ENCODE measurements around the gene KLHL22. TPM values are rescaled to one million over a fixed set of nuclear protein-coding genes. Genes with fewer than 3 reads are reported as not detected.
"Not testable (repeated sequence)": the region's sequence is repeated elsewhere in the genome, so short reads cannot be mapped to it uniquely, and the experiment has no call there.

KLHL22 gene, protein sequence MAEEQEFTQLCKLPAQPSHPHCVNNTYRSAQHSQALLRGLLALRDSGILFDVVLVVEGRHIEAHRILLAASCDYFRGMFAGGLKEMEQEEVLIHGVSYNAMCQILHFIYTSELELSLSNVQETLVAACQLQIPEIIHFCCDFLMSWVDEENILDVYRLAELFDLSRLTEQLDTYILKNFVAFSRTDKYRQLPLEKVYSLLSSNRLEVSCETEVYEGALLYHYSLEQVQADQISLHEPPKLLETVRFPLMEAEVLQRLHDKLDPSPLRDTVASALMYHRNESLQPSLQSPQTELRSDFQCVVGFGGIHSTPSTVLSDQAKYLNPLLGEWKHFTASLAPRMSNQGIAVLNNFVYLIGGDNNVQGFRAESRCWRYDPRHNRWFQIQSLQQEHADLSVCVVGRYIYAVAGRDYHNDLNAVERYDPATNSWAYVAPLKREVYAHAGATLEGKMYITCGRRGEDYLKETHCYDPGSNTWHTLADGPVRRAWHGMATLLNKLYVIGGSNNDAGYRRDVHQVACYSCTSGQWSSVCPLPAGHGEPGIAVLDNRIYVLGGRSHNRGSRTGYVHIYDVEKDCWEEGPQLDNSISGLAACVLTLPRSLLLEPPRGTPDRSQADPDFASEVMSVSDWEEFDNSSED
- 10 to 100 TPM; 24.1 to 32.2 (median 28.4) TPM for total RNA-seq

DNA sequence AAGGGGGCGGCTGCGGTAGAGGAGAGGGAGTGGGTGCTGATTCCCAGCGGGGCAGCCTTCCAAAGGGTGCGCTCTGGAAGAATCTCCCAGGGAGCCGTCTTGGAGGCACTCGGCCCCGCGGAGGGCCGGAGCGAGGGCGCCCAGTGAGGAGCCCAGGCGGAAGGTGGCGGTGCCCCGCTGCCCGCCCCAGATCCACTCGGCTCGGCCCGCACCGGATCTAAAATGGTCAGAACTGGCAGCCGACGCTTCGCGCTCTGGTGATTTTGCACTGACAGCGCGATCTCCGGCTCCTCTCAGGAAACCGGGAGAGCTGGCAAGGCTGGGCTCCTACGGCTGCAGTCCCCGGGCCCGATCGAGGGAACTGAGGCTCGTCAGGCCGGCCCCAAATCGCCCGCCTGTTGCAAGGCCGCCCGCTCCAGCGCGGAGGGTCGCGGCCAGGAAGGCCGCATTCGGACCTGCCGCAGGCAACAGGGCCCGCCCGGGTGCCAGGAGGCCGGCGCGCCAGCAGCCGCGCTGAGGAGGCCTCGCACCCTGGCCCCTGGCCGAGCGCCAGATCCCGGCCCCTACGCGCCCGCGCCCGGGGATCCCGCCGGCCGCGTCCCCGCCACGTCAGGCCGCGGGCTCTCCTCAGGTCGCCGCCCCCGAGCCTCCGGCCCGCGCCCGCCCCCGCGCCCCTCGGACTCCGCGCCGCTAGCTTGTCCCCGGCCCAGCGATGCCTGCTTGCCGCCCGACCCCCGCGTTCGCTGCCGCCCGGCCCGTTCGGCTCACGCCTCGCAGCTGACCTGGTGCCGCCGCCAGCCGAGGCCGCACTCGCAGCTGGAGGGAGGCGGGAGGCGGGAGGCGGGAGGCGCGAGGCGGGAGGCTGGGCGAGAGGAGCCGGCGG is at the start of gene KLHL22:
Gene KLHL22 (minus strand): TSS at position 818 of the 883 bp plus-strand sequence. CDS start 6,584 bp downstream, outside the sequence.
- no peaks in the 10 kb centered on the region for H3K9me3 ChIP-seq
- peaks cover 10 to 16% of the 10 kb centered on the region in 2 donors for H3K4me1 ChIP-seq
- in situ Hi-C loops (cut with MboI; ENCODE audit: low sequenced_read_pairs in 4 of 4) (loop anchor here in 1 of 4 donors (5.0 kb wide), 1 partner anchor 78 kb away; no protein-coding TSS in a partner anchor), intact Hi-C loops (cut with DNase I; ENCODE audit: low total_unique reads) (loop anchor here (1.0 to 10.0 kb wide), 6 partner anchors 64 to 422 kb away; partner anchors contain the start of genes CRKL, DGCR6L and DGCR8)
- peak within 1 kb of the TSS; percentile 70 to 89 (median 74) for H3K4me3 ChIP-seq
- DNase-seq (peak in 1 of 2 donors; percentile 25), ATAC-seq (peak; percentile 34 to 46)
- H3K27ac ChIP-seq = peak within 1 kb of the TSS; percentile 92 to 96 (median 96)
- TF ChIP-seq, protein P1, sequence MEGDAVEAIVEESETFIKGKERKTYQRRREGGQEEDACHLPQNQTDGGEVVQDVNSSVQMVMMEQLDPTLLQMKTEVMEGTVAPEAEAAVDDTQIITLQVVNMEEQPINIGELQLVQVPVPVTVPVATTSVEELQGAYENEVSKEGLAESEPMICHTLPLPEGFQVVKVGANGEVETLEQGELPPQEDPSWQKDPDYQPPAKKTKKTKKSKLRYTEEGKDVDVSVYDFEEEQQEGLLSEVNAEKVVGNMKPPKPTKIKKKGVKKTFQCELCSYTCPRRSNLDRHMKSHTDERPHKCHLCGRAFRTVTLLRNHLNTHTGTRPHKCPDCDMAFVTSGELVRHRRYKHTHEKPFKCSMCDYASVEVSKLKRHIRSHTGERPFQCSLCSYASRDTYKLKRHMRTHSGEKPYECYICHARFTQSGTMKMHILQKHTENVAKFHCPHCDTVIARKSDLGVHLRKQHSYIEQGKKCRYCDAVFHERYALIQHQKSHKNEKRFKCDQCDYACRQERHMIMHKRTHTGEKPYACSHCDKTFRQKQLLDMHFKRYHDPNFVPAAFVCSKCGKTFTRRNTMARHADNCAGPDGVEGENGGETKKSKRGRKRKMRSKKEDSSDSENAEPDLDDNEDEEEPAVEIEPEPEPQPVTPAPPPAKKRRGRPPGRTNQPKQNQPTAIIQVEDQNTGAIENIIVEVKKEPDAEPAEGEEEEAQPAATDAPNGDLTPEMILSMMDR (IDR thresholded peaks at IDR 0.05 in 4 of 5, conservative IDR thresholded peaks at IDR 0.05 in 1 of 5) = no peak
- no peak for TF ChIP-seq POLR2A (IDR thresholded peaks at IDR 0.05)
- H3K36me3 ChIP-seq = no peaks in the 10 kb centered on the region
- H3K27me3 ChIP-seq = no peaks in the 10 kb centered on the region

DNA sequence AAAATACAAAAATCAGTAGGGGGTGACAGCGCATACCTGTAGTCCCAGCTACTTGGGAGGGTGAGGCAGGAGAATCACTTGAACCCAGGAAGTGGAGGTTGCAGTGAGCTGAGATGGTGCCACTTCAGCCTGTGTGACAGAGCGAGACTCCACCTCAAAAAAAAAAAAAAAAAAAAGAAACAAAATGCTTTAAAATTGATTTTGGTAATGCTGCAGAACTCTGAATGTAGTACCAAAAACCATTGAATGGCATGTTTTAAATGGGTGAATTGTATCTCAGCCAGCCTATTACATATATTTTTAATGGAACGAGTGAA is 49.7 kb upstream of the KLHL22 start:
- Histone ChIP-seq H3K36me3 (peaks cover 0 to 11% of the 10 kb centered on the region in 2 donors), H3K4me1 (peaks cover 20 to 44% of the 10 kb centered on the region in 2 donors)
- in situ Hi-C loops (cut with MboI; ENCODE audit: low sequenced_read_pairs in 4 of 4); DNase-seq; H3K9me3 ChIP-seq; H3K27ac ChIP-seq; ATAC-seq; intact Hi-C loops (cut with DNase I; ENCODE audit: low total_unique reads); H3K27me3 ChIP-seq; H3K4me3 ChIP-seq: not testable (repeated sequence)

DNA sequence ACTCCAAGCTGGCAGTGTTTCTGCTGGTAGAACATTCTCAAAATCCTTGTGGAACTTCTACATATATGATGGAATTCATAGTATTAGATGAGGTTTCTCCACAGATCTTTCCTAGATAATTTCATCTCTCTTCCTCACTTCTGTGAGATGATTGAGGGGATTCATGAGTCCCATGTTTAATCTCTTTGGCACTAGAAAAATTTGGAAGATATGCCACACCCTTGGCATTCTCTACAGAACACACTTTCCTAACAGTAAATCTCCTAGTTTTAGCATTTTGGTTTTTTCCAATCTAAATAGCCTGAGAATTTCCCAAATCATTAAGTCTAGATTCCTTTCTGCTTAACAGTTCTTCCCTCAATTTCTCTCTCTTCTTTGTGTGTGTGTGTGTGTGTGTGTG is 47.1 kb upstream of the KLHL22 start:
- in situ Hi-C loops (cut with MboI; ENCODE audit: low sequenced_read_pairs in 4 of 4) (no loop called here), intact Hi-C loops (cut with DNase I; ENCODE audit: low total_unique reads) (no loop called here)
- peaks cover under 1 to 19% of the 10 kb centered on the region in 2 donors for H3K4me1 ChIP-seq
- ATAC-seq = no peak
- no peak overlapping the region for H3K4me3 ChIP-seq
- peaks cover 0 to 29% of the 10 kb centered on the region in 2 donors for H3K36me3 ChIP-seq
- TF ChIP-seq POLR2A (IDR thresholded peaks at IDR 0.05) = no peak
- TF ChIP-seq, protein P1 (IDR thresholded peaks at IDR 0.05 in 4 of 5, conservative IDR thresholded peaks at IDR 0.05 in 1 of 5) = no peak
- H3K27me3 ChIP-seq = no peaks in the 10 kb centered on the region
- no peak overlapping the region for H3K27ac ChIP-seq
- no peaks in the 10 kb centered on the region for H3K9me3 ChIP-seq
- no peak for DNase-seq

DNA sequence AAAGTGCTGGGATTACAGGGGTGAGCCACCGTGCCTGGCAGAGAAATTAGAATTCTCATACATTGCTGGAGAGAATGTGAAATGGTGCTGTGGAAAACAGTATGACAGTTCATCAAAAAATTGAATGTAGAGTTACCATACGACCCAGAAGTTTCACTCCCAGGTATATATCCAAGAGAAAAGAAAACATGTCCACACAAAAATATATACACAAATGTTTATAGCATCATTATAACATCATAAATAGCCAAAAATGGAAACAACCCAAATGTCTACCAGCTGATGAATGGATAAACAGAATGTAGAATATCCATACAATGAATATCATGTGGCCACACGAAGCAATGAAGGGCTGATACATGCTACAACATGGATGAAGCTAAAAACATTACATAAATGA is 46.5 kb upstream of the KLHL22 start:
- no peak for DNase-seq
- Histone ChIP-seq H3K9me3 (no peaks in the 10 kb centered on the region), H3K4me3 (no peak overlapping the region), H3K27ac (no peak overlapping the region), H3K4me1 (peaks cover 7 to 25% of the 10 kb centered on the region in 2 donors), H3K27me3 (no peaks in the 10 kb centered on the region), H3K36me3 (peaks cover 0 to 35% of the 10 kb centered on the region in 2 donors)
- TF ChIP-seq, protein P1 (IDR thresholded peaks at IDR 0.05 in 4 of 5, conservative IDR thresholded peaks at IDR 0.05 in 1 of 5) = no peak
- TF ChIP-seq POLR2A (IDR thresholded peaks at IDR 0.05) = no peak
- no peak for ATAC-seq
- intact Hi-C loops (cut with DNase I; ENCODE audit: low total_unique reads) = no loop called here
- in situ Hi-C loops (cut with MboI; ENCODE audit: low sequenced_read_pairs in 4 of 4) = no loop called here

DNA sequence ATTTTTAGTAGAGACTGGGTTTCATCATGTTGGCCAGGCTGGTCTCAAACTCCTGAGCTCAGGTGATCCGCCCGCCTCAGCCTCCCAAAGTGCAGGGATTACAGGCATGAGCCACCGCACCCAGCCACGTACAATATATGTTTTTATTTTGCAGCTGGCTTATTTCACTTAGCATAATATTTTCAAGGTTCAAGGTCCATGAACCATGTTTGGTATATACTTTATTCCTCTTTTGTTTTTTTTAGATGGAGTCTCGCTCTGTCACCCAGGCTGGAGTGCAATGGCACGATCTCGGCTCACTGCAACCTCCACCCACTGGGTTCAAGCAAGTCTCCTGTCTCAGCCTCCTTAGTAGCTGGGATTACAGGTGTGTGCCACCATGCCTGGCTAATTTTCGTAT is 43.3 kb upstream of the KLHL22 start:
- Histone ChIP-seq H3K4me1 (peaks cover 14 to 18% of the 10 kb centered on the region in 2 donors), H3K36me3 (peaks cover 0 to 29% of the 10 kb centered on the region in 2 donors)
- H3K4me3 ChIP-seq; H3K27ac ChIP-seq; intact Hi-C loops (cut with DNase I; ENCODE audit: low total_unique reads); H3K27me3 ChIP-seq; DNase-seq; in situ Hi-C loops (cut with MboI; ENCODE audit: low sequenced_read_pairs in 4 of 4); ATAC-seq; H3K9me3 ChIP-seq: not testable (repeated sequence)

All from gastrocnemius medialis (tissue), 4 donors.